Suprapubic skin (tissue), 4 donors: Measurements from ENCODE around the gene RPS6KA1.

Experiments used
- CTCF ChIP-seq, 2 donors: fragments of 200-600 bp in 1 of 2; fragments of 450-650 bp in 1 of 2; sonication (generic) in 1 of 2; IDR thresholded peaks; one replicate each; pipeline ENCODE4 v1.5.1; 2016 to 2019; ENCODE audit warnings: antibody characterized with exemption in 2 of 2, mild to moderate bottlenecking in 1 of 2, moderate library complexity in 1 of 2
- EP300 ChIP-seq: sonication (generic); formaldehyde crosslinking; IDR thresholded peaks from one replicate; pipeline ENCODE4 v1.6.1; 2017; ENCODE audit warnings: antibody characterized with exemption
- POLR2A ChIP-seq, 2 donors: fragments of 450-650 bp; IDR thresholded peaks; one replicate each; pipeline ENCODE4 v1.6.1; 2017; ENCODE audit warnings: antibody characterized with exemption in 2 of 2, mild to moderate bottlenecking in 2 of 2, moderate library complexity in 2 of 2
- POLR2AphosphoS5 ChIP-seq, 3 donors: sonication (generic); formaldehyde crosslinking; IDR thresholded peaks; one replicate each; pipeline ENCODE4 v1.6.1; 2017; ENCODE audit warnings: antibody characterized with exemption in 3 of 3

DNA sequence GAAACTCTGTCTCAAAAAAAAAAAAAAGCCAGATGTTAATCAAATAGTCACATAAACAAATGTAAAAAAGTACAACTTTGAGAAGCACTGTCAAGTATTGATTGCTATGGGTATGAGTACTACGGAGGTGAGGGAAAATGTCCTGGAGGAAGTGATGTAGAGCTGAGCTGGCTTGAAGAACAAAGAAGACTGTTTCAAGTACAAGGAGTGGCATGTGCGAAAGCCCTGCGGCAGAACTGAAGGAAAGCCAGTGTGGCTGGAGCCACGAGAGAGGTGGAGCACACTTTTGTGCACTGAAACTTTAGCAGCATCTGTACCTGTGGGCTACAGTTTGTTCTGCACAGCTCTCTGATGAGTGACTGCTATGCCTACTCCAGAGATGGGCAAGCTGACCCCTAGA, 5.4 kb upstream of the RPS6KA1 start:
- TF ChIP-seq CTCF (IDR thresholded peaks at IDR 0.05) (no peak), POLR2AphosphoS5 (IDR thresholded peaks at IDR 0.05) (no peak), POLR2A (IDR thresholded peaks at IDR 0.05) (no peak), EP300 (no peak)
